Measurements from ENCODE around the gene CDRT4.
"Not testable (repeated sequence)": the region's sequence is repeated elsewhere in the genome, so short reads cannot be mapped to it uniquely, and the experiment has no call there.

GRCh38 chr17:15439205-15439985 lies 28.0 kb downstream of the CDRT4 start:
- not testable (repeated sequence) for TF ChIP-seq CTCF, POLR2A, EP300 (IDR thresholded peaks at IDR 0.05)
